ENCODE results near the gene RMRP. TPM values are rescaled to one million over a fixed set of nuclear protein-coding genes. Genes with fewer than 3 reads are reported as not detected.
"Not testable (repeated sequence)": the region's sequence is repeated elsewhere in the genome, so short reads cannot be mapped to it uniquely, and the experiment has no call there.

RMRP gene
- polyA plus RNA-seq, 10 donors = 7.1 TPM; not detected in 9

DNA sequence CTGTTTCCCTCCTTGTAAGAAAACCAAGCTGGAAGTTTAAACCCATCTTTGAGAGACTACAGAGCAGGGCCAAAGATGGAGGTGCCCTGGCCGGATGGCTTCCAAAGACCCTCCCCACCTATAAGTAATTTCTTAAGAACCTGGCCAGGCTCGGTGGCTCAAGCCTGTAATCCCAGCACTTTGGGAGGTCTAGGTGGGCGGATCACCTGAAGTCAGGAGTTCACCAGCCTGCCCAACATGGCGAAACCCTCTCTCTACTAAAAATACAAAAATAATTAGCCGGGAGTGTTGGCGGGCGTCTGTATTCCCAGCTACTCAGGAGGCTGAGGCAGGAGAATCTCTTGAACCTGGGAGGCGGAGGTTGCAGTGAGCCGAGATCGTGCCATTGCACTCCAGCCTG, 12.1 kb downstream of the RMRP start:
- not testable (repeated sequence) for DNase-seq

DNA sequence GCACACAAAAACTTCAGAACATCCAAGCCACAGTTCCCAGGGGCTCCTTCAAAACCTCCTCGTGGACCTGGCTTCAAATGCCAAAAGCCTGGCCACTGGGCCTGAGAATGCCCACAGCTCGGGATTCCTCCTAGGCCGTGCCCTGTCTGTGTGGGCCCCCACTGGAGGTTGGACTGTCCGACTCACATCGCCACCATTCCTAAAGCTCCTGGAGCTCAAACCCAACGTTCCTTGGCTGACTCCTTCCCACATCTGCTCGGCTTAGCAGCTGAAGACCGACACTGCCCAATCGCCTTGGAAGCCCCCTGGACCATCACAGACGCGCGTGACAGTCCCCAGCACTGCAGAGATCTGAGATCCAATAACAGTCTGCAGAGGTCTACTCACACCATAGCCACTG, 14.8 kb downstream of the RMRP start:
- no peak for DNase-seq

DNA sequence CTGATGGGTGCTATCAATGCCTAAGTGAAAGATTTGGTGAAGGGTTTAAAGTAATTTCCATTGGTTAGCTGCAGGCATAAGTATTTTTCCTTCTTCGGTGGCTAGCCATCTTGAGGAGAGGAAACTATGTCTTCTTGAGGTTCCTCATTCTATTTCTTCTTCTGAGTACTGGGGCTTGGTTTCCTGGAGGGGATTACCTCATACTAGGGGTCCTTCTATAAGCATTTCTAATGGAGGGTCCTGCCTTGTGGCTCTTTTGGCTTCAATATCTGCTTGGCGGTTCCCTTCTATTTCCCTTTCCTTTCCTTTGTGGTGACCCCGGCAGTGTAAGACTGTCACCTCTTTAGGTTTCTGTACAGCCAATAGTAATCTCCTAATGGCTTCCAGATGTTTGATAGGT, 16.3 kb downstream of the RMRP start:
- not testable (repeated sequence) for DNase-seq

DNA sequence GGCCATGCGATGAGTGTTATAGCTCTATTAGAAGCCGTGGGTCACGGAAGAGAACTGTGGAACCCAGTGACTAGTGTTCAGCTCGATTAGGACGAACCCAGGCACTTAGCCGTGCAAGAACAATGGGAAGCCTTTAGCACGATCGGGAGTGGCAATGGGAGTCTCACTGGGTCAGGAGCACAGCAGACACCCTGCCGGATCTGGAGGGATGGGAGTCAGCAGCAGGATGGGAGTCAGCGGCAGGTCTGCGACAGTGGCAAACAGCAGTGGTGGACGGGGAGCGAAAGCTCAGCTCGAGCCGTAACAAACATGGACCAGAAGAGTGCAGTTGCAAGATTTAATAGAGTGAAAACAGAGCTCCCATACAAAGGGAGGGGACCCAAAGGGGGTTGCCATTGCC, 17.4 kb downstream of the RMRP start:
- not testable (repeated sequence) for DNase-seq

- DNase-seq = no peak
Measured at GRCh38 chr9:35639631-35640030, 18.2 kb downstream of the RMRP start.

DNA sequence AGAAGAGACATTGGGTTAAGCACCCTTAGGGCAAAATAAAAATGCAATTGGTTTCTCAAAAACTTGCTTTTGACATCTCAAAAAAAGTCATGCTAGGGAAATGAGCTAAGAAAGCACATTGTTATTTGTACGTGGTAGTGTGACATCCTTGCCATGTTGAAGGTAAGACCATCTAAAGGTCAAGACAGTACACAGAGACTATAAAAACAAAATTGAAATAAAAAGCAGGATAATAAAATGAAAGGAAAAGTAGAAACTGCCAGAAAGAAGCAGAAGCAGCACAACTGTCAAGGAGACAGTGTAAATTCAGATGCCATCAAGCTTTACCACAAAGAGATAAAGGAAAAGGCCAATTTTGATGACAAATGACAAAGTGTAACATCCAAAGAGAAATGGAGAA, 18.6 kb downstream of the RMRP start:
- DNase-seq = not testable (repeated sequence)

DNA sequence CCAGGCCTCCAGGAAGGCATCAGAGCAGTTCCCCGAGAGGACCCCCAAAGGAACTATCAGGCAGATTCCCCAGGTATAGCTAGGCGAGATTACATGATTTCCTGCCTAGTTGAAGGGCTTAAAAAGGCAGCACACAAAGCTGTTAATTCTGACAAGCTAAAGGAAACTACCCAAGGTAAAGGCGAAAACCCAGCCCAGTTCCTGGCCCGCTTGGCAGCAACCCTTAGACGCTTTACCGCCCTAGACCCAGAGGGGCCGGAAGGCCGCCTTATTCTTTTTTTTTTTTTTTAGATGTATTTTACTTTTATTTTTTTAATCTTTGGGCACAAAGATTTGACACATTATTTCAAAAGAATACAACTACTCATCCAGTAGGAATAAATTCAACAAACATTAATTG, 19.1 kb downstream of the RMRP start:
- DNase-seq = not testable (repeated sequence)

DNA sequence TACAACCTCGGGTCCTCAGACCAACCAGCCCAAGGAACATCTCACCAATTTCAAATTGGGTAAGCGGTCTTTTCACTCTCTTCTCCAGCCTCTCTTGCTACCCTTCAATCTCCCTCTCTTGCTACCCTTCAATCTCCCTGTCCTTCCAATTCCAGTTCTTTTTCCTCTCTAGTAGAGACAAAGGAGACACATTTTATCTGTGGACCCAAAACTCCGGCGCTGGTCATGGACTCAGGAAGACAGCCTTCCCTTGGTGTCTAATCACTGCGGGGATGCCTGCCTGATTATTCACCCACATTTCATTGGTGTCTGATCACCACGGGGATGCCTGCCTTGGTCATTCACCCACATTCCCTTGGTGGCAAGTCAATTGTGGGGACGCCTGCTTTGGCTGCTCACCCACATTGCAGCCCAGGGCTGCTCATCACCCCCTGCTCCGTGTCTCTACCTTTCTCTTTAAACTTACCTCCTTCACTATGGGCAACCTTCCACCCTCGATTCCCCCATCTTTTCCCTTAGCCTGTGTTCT, 20.3 kb downstream of the RMRP start:
- DNase-seq = not testable (repeated sequence)

DNA sequence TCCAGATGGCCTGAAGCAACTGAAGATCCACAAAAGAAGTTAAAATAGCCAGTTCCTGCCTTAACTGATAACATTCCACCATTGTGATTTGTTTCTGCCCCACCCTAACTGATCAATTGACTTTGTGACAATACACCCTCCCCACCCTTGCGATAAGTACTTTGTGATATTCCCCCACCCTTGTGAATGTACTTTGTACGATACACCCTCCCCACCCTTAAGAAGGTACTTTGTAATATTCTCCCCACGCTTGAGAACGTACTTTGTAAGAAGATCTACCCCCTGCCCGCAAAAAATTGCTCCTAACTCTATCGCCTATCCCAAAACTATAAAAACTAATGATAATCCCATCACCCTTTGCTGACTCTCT, 21.0 kb downstream of the RMRP start:
- DNase-seq = not testable (repeated sequence)

GRCh38 chr9:35636135-35636876, 21.5 kb downstream of the RMRP start:
- no peak for DNase-seq

DNA sequence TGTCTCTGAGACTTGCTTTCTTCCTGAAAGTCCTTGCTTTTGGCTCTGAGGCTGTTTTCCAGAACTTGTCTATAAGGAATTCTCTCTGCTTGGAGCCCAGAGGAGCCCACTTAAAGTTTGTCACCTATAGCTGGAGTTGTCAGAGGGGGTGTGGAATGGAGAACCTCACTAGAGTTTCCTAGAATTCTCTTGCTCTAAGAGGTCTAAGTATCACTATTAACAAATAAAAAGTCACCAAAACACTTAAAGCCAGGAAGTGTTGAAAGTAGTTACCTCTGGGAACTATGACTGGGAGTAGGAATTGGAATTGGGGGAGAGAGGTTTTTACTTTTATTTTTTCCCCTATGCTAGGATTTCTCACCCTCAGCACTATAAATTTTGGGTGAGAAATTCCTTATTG, 22.1 kb downstream of the RMRP start:
- no peak for DNase-seq

DNA sequence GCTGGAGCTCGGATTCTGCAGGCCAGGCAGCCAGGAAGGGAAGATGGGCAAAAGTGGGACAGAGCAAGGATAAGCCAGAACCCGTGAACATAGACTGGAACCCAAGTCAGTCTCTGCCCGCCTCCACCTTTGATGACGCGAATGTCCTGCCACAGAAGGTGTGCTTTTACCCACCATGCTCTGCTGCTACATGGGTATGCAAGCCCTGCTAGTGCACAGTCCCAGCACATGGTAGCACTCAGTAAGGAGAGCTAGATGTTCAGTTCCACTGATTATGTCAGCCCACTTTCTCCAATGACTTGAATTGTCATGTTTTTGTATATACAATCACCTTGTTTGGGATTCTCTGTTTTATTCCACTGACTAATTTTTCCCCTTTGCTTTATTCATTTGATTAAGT, 28.2 kb downstream of the RMRP start:
- no peak for DNase-seq

DNA sequence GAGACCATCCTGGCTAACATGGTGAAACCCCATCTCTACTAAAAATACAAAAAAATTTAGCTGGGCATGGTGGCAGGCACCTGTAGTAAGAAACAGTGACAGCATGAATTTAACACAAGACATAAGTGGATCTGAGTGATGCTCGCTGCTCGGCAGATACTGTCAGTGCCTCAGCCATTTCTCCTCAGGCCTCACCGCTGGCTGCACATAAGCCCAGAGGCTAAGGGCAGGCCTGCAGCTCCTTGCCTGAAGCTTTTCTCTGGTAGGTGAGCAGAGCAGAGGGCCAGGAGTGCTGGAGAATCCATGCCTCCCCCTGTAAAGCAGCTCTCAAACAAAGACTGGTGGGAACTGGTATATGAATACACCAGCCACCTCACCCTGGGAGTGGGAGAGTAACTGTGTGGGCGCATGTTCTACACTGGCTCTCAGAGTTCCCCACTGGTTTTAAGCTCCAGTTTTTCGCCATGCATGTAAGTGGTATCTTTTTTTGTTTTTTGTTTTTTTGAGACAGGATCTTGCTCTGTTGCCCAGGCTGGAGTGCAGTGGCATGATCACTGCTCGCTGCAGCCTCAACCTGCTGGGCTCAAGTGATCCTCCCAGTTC, 29.3 kb downstream of the RMRP start:
- no peak for DNase-seq

DNA sequence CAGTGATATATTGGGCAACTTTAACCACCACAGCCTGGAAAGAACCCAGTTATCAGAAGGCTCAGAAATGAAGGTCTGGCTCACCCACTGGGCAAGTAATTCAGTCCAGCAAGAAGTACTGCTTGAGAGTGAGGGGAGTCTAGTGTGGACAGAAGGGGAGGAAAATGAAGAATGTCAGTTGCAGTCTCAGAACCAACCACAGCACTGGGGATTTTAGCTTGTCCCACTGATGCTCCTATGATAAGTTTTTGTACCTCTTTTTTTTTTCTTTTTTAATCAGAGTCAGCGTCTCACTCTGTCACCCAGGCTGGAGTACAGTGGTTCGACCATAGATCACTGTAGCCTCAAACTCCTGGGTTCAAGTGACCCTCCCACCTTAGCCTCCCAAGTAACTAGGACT, 30.2 kb downstream of the RMRP start:
- no peak for DNase-seq

- DNase-seq = no peak
Measured at GRCh38 chr9:35619800-35620158, 38.0 kb downstream of the RMRP start.

GRCh38 chr9:35618854-35619799, 38.7 kb downstream of the RMRP start:
- no peak for DNase-seq

DNA sequence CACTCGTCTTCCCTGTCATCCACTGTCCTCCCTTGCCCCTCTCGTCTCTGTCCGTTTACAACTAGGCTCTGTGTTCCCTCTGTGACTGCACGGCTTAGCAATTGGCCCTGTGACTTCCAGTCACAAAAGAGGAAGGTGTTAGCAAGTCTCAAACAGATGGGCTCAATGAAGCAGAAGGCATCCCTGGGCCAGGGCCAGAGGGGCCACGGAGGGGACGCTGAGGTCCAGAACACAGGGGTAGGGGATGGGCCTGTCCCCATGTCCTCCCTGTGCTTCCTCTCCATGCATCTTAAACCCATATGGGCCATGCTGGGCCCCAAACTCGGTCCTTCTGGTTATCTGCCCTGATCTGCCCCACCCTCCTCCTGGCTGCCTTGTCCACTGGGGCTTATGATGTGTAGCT, 39.5 kb downstream of the RMRP start, which contains the start of gene CD72:
TSS of gene CD72 (minus strand) at position 89 of the 403 bp plus-strand sequence. CDS start 110 bp downstream, outside the sequence.
- no peak for DNase-seq

DNA sequence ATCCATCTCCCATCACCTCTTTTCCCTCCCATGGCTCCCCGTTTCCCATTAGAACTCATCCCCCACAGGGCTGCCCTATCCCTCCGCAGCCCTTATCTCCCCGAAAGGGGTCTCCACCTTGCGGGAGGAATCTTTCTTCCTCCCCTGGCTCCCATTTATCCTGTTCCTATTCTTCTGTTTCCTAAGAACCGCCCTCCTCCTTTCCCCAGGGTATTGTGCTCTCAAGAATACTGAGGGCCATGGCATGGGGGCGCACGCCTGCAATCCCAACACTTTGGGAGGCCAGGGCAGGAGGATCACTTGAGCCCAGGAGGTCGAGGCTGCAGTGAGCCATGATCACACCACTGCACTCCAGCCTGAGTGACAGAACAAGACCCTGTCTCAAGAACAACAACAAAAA, 40.3 kb downstream of the RMRP start:
- no peak for DNase-seq

DNA sequence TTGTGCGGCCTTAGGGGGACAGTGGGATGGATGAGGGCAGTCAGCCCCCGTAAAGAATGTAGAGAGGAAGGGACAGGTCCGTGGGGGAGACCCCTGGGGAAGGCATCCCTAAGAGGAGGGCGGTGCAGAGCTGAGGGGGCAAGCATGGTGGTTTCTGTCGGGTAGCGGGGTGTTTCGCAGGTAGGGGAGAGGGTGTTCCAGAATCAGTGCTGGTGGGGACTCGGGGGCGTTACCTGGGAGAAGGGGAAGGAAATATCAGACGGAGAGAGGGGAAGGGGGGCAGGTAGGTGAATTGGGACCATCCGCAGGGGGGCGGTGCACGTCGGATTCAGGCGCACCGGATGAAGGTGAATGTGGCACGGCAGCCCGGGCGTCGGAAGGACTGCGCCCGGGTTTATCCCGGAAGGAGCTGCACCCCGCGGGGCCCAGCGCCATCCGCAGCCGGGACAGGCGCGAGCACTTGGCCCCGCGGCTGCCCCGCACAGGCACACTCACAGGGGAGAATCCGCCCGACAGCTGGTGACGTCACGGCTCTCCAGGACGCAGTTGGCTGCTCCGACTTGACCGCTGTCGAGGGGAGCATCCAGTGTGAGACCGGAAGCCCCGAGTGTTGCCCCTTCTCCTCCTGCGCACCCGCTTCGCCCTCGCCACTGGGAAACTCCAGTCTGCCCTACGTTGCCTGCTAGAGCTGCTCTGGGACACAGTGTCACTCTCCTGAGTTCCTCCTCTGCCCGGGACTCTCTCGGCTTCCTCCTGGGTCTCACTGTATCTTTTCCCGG, 40.9 kb downstream of the RMRP start:
- peak in 1 of 3 donors; percentile 69 for DNase-seq

- DNase-seq = no peak
Measured at GRCh38 chr9:35615981-35616680, 41.7 kb downstream of the RMRP start.

GRCh38 chr9:35612843-35613242, 45.0 kb downstream of the RMRP start:
- no peak for DNase-seq

All from muscle of back (tissue), 11 donors.